WTC11 (cell line): Measurements from ENCODE around the gene PROB1. TPM values are rescaled to one million over a fixed set of nuclear protein-coding genes. Genes with fewer than 3 reads are reported as not detected.
"Not testable (repeated sequence)": the region's sequence is repeated elsewhere in the genome, so short reads cannot be mapped to it uniquely, and the experiment has no call there.

Experiments used
- ATAC-seq: fragments of 200-7000 bp; cut with Tn5 transposase; 2 replicates; pipeline ENCODE4 v1.10.0; 2021; ENCODE audit warnings: mild to moderate bottlenecking, moderate library complexity
- CTCF ChIA-PET: fragments of 300-600 bp; sonication (Branson Sonifier 250); formaldehyde crosslinking; loops from one replicate; lab custom pipeline; 2021; ENCODE audit warnings: antibody characterized with exemption; lab: Charles Lee
- POLR2A ChIA-PET: fragments of 350-600 bp; sonication (Branson Sonifier 250); formaldehyde crosslinking; loops from one replicate; lab custom pipeline; 2021; ENCODE audit warnings: antibody characterized with exemption; lab: Charles Lee
- DNase-seq: peaks from one replicate; pipeline ENCODE4 v3.0.0; 2021; ENCODE audit warnings: low spot score
- H3K27ac Mint-ChIP-seq: 2 replicates; pipeline ENCODE4 v1.8.0; 2021; ENCODE audit warnings: mixed read lengths
- H3K27me3 Mint-ChIP-seq: 2 replicates; pipeline ENCODE4 v1.8.0; 2021; ENCODE audit warnings: low read depth, mild to moderate bottlenecking, moderate library complexity, mixed read lengths
- H3K36me3 Mint-ChIP-seq: 2 replicates; pipeline ENCODE4 v1.8.0; 2021; ENCODE audit warnings: mixed read lengths
- H3K4me1 Mint-ChIP-seq: 2 replicates; pipeline ENCODE4 v1.8.0; 2022; ENCODE audit warnings: mixed read lengths
- H3K4me3 Mint-ChIP-seq: 2 replicates; pipeline ENCODE4 v1.8.0; 2021; ENCODE audit warnings: mild to moderate bottlenecking, moderate library complexity, mixed read lengths
- H3K9me3 Mint-ChIP-seq: 2 replicates; pipeline ENCODE4 v1.8.0; 2021; ENCODE audit warnings: mixed read lengths
- CREM ChIP-seq: sonication (generic); formaldehyde crosslinking; IDR thresholded peaks from 2 replicates; pipeline ENCODE4 v1.8.1; 2022; ENCODE audit warnings: mild to moderate bottlenecking, missing genetic modification reagents, moderate library complexity
- ESRRA ChIP-seq: sonication (generic); formaldehyde crosslinking; IDR thresholded peaks from 2 replicates; pipeline ENCODE4 v1.8.1; 2022; ENCODE audit warnings: mild to moderate bottlenecking, missing genetic modification reagents, borderline replicate concordance
- FOXJ3 ChIP-seq: sonication (generic); formaldehyde crosslinking; IDR thresholded peaks from 2 replicates; pipeline ENCODE4 v1.9.0; 2021; ENCODE audit warnings: missing genetic modification reagents, mild to moderate bottlenecking, borderline replicate concordance
- FOXP1 ChIP-seq: sonication (generic); formaldehyde crosslinking; IDR thresholded peaks from 2 replicates; pipeline ENCODE4 v1.8.0; 2022; ENCODE audit warnings: missing genetic modification reagents, mild to moderate bottlenecking, moderate library complexity, borderline replicate concordance
- IRF1 ChIP-seq: sonication (generic); formaldehyde crosslinking; IDR thresholded peaks from 2 replicates; pipeline ENCODE4 v1.8.0; 2023; ENCODE audit warnings: missing genetic modification reagents
- PREB ChIP-seq: sonication (generic); formaldehyde crosslinking; IDR thresholded peaks from 2 replicates; pipeline ENCODE4 v1.8.1; 2022; ENCODE audit warnings: mild to moderate bottlenecking, missing genetic modification reagents, moderate library complexity, borderline replicate concordance
- RELA ChIP-seq: sonication (generic); formaldehyde crosslinking; IDR thresholded peaks from 2 replicates; pipeline ENCODE4 v1.8.1; 2022; ENCODE audit warnings: missing genetic modification reagents, mild to moderate bottlenecking, borderline replicate concordance
- SP1 ChIP-seq: sonication (generic); formaldehyde crosslinking; conservative IDR thresholded peaks from 2 replicates; pipeline ENCODE4 v1.8.1; 2022; ENCODE audit warnings: missing genetic modification reagents
- STAT6 ChIP-seq: sonication (generic); formaldehyde crosslinking; conservative IDR thresholded peaks from 2 replicates; pipeline ENCODE4 v1.8.1; 2023; ENCODE audit warnings: mild to moderate bottlenecking, low read depth, missing genetic modification reagents, moderate library complexity
- TCF7 ChIP-seq: sonication (generic); formaldehyde crosslinking; IDR thresholded peaks from 2 replicates; pipeline ENCODE4 v1.8.0; 2022; ENCODE audit warnings: mild to moderate bottlenecking, low read depth, missing genetic modification reagents, moderate library complexity
- ZNF121 ChIP-seq: sonication (generic); formaldehyde crosslinking; IDR thresholded peaks from 2 replicates; pipeline ENCODE4 v1.8.0; 2023; ENCODE audit warnings: missing genetic modification reagents
- ZNF416 ChIP-seq: fragments of 250-450 bp; sonication (Bioruptor Pico); IDR thresholded peaks from 2 replicates; pipeline ENCODE4 v1.9.0; 2021; ENCODE audit warnings: mild to moderate bottlenecking, inconsistent platforms
- ZSCAN18 ChIP-seq: fragments of 250-450 bp; sonication (Bioruptor Pico); IDR thresholded peaks from 2 replicates; pipeline ENCODE4 v2.1.2; 2022; ENCODE audit warnings: mild to moderate bottlenecking, moderate library complexity
- total RNA-seq: library from RNA; stranded (reverse); gene quantifications from 3 replicates; pipeline ENCODE4 v1.2.3, GENCODE V29; 2021
- TF ChIP-seq, protein P1 (sequence below): fragments of 250-450 bp; sonication (Bioruptor Pico); IDR thresholded peaks from 2 replicates; pipeline ENCODE4 v1.9.0; 2021; ENCODE audit warnings: mild to moderate bottlenecking
- TF ChIP-seq, protein P2 (sequence below): sonication (generic); formaldehyde crosslinking; IDR thresholded peaks from 2 replicates; pipeline ENCODE4 v1.8.1; 2022; ENCODE audit warnings: missing genetic modification reagents, borderline replicate concordance
- TF ChIP-seq, protein P3 (sequence below): fragments of 250-450 bp; sonication (Bioruptor Pico); conservative IDR thresholded peaks from 2 replicates; pipeline ENCODE4 v1.9.0; 2021; ENCODE audit warnings: mild to moderate bottlenecking

The PROB1 gene
- total RNA-seq, 1 experiment from 2014 or later, result 2.5 TPM

DNA sequence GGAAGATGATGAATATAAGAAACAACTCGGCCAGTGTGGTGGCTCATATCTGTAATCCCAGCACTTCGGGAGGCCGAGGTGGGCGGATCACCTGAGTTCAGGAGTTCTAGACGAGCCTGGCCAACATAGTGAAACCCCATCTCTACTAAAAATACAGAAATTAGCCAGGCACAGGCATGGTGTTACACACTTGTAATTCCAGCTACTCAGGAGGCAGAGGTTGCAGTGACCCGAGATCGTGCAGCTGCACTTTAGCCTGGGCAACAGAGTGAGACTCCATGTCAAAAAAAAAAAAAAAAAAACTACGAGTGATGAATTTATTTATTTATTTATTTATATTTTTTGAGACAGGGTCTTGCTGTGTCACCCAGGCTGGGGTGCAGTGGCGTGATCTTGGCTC, 47.0 kb downstream of the PROB1 start:
- not testable (repeated sequence) for DNase-seq, H3K9me3 Mint-ChIP-seq, H3K4me3 Mint-ChIP-seq, H3K27me3 Mint-ChIP-seq, H3K27ac Mint-ChIP-seq, ATAC-seq
- POLR2A ChIA-PET, result interaction anchor here (0.6 to 0.7 kb wide), 2 partner anchors 9 to 27 kb away, joined by 3 read pairs; no protein-coding TSS in a partner anchor
- peak; percentile 54; the same call in 1 of the 2 replicates for TF ChIP-seq ZNF121
- Mint-ChIP-seq H3K36me3 (peaks cover 40% of the 10 kb centered on the region), H3K4me1 (peaks cover 16% of the 10 kb centered on the region)
- CTCF ChIA-PET, result interaction anchor here (0.7 kb wide), 1 partner anchor 487 kb away, joined by 3 read pairs; no protein-coding TSS in a partner anchor

DNA sequence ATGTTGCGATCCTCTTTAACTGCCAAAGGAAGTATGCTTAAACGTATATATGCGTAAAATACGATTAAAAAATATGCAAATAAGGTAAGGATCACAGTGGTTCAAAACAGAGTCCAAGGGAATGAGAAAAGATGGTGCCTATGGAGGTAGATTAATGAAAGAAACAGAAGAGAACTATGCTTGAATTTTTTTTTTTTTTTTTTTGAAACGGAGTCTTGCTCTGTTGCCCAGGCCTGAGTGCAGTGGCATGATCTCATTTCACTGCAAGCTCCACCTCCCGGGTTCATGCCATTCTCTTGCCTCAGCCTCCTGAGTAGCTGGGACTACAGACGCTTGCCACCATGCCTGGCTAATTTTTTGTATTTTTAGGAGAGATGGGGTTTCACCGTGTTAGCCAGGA, 49.5 kb downstream of the PROB1 start:
- POLR2A ChIA-PET, H3K4me3 Mint-ChIP-seq, DNase-seq, H3K9me3 Mint-ChIP-seq, H3K27me3 Mint-ChIP-seq, ATAC-seq: not testable (repeated sequence)
- Mint-ChIP-seq H3K4me1 (peaks cover 26% of the 10 kb centered on the region), H3K27ac (peak overlapping the region; percentile 72), H3K36me3 (peaks cover 40% of the 10 kb centered on the region)
- CTCF ChIA-PET, result interaction anchor here (1.9 kb wide), 1 partner anchor 48 kb away, joined by 4 read pairs; no protein-coding TSS in a partner anchor

- H3K36me3 Mint-ChIP-seq, result peaks cover 40% of the 10 kb centered on the region
- CTCF ChIA-PET, result no interaction called here
- peaks cover 8% of the 10 kb centered on the region for H3K9me3 Mint-ChIP-seq
- no peak overlapping the region; the same call in 1 of the 2 replicates for H3K27ac Mint-ChIP-seq
- H3K27me3 Mint-ChIP-seq, result no peaks in the 10 kb centered on the region
- DNase-seq, result no peak
- no peak for ATAC-seq
- TF ChIP-seq FOXJ3 (CRISPR knock-in tag), result no peak
- TF ChIP-seq FOXP1, result no peak
- TF ChIP-seq, protein P1, sequence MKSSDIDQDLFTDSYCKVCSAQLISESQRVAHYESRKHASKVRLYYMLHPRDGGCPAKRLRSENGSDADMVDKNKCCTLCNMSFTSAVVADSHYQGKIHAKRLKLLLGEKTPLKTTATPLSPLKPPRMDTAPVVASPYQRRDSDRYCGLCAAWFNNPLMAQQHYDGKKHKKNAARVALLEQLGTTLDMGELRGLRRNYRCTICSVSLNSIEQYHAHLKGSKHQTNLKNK (CRISPR knock-in tag), result no peak
- no peak for TF ChIP-seq TCF7 (CRISPR knock-in tag)
- no peak for TF ChIP-seq PREB (CRISPR knock-in tag)
- TF ChIP-seq ZNF416 (CRISPR knock-in tag), result no peak
- TF ChIP-seq, protein P2, sequence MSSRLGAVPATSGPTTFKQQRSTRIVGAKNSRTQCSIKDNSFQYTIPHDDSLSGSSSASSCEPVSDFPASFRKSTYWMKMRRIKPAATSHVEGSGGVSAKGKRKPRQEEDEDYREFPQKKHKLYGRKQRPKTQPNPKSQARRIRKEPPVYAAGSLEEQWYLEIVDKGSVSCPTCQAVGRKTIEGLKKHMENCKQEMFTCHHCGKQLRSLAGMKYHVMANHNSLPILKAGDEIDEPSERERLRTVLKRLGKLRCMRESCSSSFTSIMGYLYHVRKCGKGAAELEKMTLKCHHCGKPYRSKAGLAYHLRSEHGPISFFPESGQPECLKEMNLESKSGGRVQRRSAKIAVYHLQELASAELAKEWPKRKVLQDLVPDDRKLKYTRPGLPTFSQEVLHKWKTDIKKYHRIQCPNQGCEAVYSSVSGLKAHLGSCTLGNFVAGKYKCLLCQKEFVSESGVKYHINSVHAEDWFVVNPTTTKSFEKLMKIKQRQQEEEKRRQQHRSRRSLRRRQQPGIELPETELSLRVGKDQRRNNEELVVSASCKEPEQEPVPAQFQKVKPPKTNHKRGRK (CRISPR knock-in tag), result no peak
- no peak for TF ChIP-seq STAT6
- no peak for TF ChIP-seq SP1 (CRISPR knock-in tag)
- no peak for TF ChIP-seq IRF1
- TF ChIP-seq, all 79 proteins: peak for 0
- H3K4me1 Mint-ChIP-seq, result peaks cover 26% of the 10 kb centered on the region
- H3K4me3 Mint-ChIP-seq, result peak overlapping the region; percentile 97
- POLR2A ChIA-PET, result no interaction called here
Observed at GRCh38 chr5:139344177-139344576, 50.7 kb downstream of the PROB1 start.

- Mint-ChIP-seq H3K27ac (peak overlapping the region; percentile 99), H3K4me3 (peak overlapping the region; percentile 97)
- CTCF ChIA-PET, result no interaction called here
- no peak for TF ChIP-seq ZSCAN18
- TF ChIP-seq FOXP1, result no peak
- TF ChIP-seq ESRRA (CRISPR knock-in tag), result no peak
- no peak for TF ChIP-seq CREM
- no peak for TF ChIP-seq RELA (CRISPR knock-in tag)
- TF ChIP-seq, protein P3, sequence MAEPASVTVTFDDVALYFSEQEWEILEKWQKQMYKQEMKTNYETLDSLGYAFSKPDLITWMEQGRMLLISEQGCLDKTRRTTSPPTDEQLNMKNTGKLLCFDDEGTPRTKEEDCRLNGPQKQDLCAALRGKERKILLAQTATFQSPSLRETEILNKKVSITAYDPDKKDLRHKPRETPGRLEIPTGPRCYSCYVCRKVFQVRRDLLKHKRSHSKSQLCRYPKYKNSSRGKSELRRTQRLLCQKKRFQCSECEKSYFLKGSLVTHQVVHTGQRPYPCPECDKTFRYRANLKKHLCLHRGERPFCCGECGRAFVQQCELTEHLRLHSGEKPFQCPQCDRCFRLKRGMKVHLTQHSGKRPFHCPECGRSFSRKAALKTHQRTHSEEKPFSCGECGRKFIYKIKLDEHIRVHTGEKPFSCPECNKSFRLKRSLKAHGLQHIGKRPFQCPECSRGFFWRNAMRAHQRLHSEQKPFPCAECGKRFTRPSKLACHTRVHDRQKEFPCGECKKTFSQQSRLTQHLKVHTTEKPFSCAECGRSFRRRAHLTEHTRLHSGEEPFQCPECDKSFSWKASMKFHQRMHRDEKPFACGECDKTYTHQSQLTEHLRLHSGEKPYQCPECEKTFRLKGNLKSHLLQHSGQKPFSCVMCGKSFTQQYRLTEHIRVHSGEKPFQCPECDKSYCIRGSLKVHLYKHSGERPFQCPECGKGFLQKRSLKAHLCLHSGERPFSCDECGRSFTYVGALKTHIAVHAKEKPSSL (CRISPR knock-in tag), result no peak
Observed at GRCh38 chr5:139343476-139343875, 51.4 kb downstream of the PROB1 start.

More at GRCh38 chr5:139343476-139343875, 51.4 kb downstream of the PROB1 start:
- DNase-seq, result no peak
- H3K4me1 Mint-ChIP-seq, result peaks cover 26% of the 10 kb centered on the region
- peaks cover 8% of the 10 kb centered on the region for H3K9me3 Mint-ChIP-seq
- H3K36me3 Mint-ChIP-seq, result peaks cover 35% of the 10 kb centered on the region
- POLR2A ChIA-PET, result no interaction called here
- ATAC-seq, result no peak
- H3K27me3 Mint-ChIP-seq, result no peaks in the 10 kb centered on the region
